ENCODE data around the gene ZNRD2.
A peak's percentile ranks its signal among the peaks of the same experiment; 100 is the strongest.

Gene ZNRD2

GRCh38 chr11:65612691-65613090, 42.4 kb downstream of the ZNRD2 start:
- no peak for DNase-seq

GRCh38 chr11:65613091-65613928, 43.0 kb downstream of the ZNRD2 start:
- no peak for DNase-seq

- peak; percentile 100 for DNase-seq
Measured at GRCh38 chr11:65615229-65615949, 45.1 kb downstream of the ZNRD2 start, which contains the start of gene PCNX3. PCNX3 (plus strand) TSS chr11:65615776; CDS start chr11:65616312, 536 bp downstream.

- peak in 1 of 2 experiments; percentile 4 for DNase-seq
Measured at GRCh38 chr11:65615950-65616574, 45.8 kb downstream of the ZNRD2 start.

- DNase-seq, result no peak
Measured at GRCh38 chr11:65616575-65617001, 46.3 kb downstream of the ZNRD2 start.

GRCh38 chr11:65617136-65617850, 47.0 kb downstream of the ZNRD2 start:
- DNase-seq, result no peak

GRCh38 chr11:65617990-65618751, 47.9 kb downstream of the ZNRD2 start:
- no peak for DNase-seq

GRCh38 chr11:65618763-65619162, 48.5 kb downstream of the ZNRD2 start:
- DNase-seq, result no peak

GRCh38 chr11:65619281-65619928, 49.1 kb downstream of the ZNRD2 start:
- DNase-seq, result no peak

GRCh38 chr11:65620666-65621065, 50.4 kb downstream of the ZNRD2 start:
- no peak for DNase-seq

- no peak for DNase-seq
Measured at GRCh38 chr11:65621460-65621859, 51.2 kb downstream of the ZNRD2 start.
